HG02610 (cell line): ENCODE data around the gene RSAD1.
A peak's percentile ranks its signal among the peaks of the same experiment; 100 is the strongest.
"Not testable (repeated sequence)": the region's sequence is repeated elsewhere in the genome, so short reads cannot be mapped to it uniquely, and the experiment has no call there.

ENCODE experiments used
- ATAC-seq: cut with Tn5 transposase; IDR thresholded peaks from one replicate; pipeline ENCODE4 v1.9.1; 2021; ENCODE audit warnings: mild to moderate bottlenecking, moderate library complexity; ENCODE audit not compliant: unreplicated experiment

The RSAD1 gene

DNA sequence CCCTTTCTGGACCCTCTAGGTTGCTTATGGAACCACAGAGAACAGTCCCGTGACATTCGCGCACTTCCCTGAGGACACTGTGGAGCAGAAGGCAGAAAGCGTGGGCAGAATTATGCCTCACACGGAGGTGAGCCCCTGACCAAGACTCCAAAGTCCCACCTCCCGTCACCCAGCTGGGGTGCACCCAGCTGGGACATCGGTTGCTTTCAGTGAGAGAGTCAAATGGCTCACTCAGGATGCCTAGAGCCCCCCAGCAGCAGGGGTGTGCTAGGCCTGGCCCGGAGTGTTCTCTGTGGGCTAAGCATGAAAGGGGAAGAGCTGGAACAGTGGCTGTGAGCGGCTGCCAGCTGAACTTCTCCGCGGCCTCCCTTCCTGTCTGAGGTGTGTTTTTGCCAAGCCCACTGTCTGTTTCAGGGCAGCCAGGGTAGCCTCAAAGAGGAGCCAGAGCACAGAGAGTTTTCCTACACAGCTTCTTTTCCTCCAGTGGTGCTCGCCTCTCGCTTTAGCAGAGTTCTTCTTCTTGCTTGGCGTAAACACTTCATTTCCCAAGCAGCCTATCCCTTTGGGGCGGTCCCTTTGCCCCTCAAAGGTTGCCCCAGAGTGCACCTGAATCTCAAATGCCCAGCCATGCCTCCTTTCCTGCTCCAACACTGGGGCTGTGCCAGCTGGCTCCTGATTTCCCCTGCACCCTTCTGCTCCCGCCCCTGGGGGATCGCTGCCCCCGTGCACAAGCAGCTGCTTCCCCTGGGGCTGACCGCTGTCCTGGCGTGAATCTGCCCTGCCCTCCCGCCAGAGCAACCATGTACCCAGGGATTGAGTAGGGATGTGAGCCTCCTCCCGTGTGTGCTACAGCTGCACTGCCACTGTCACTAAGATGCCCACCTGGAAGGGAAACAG, 7.4 kb upstream of the RSAD1 start:
- ATAC-seq: no peak

DNA sequence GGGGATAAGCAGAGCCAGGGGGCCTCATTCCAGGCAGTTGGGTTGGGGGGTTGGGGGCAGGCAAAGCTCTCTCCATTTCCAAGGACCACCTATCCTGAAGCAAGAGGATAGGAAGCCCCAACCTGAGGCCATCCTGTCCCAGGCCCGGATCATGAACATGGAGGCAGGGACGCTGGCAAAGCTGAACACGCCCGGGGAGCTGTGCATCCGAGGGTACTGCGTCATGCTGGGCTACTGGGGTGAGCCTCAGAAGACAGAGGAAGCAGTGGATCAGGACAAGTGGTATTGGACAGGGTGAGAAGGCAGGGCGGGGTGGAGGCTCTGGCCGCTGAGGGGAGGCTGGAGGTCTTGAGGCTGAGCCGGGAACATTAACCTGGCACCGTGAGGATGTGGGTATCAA, 6.4 kb upstream of the RSAD1 start:
- no peak for ATAC-seq

DNA sequence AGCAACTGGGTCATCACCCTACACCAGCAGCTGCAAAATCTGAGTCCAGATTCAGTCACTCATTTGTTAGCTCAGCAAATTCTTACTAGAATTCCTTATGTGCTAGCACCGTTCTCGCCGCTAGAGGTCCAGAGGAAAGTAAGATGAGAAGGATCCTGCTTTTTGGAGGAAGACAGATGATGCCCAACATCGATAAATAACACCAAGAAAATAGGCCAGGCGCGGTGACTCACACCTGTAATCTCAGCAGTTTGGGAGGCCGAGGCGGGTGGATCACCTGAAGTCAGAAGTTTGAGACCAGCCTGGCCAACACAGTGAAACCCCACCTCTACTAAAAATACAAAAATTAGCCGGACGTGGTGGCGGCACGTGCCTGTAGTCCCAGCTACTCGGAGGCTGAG, 5.9 kb upstream of the RSAD1 start:
- not testable (repeated sequence) for ATAC-seq

DNA sequence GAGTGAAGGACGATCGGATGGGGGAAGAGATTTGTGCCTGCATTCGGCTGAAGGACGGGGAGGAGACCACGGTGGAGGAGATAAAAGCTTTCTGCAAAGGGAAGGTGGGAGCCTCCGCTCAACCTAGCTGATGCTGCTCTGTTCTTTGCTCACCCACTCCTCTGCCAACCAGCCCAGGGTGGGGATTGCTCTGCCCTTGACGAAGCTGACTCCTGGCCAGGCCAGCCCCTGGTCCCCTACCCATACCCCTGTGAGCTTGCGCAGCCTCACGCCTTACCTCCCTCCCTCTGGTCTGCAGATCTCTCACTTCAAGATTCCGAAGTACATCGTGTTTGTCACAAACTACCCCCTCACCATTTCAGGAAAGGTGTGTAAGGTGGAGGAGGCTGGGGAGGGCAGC, 4.8 kb upstream of the RSAD1 start:
- ATAC-seq: no peak

DNA sequence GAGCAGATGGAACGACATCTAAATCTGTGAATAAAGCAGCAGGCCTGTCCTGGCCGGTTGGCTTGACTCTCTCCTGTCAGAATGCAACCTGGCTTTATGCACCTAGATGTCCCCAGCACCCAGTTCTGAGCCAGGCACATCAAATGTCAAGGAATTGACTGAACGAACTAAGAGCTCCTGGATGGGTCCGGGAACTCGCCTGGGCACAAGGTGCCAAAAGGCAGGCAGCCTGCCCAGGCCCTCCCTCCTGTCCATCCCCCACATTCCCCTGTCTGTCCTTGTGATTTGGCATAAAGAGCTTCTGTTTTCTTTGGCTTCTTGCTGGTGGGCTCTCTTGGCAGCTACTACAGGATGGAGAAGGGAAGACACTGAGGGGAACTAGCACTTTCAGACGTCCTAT, 4.1 kb upstream of the RSAD1 start:
- no peak for ATAC-seq

DNA sequence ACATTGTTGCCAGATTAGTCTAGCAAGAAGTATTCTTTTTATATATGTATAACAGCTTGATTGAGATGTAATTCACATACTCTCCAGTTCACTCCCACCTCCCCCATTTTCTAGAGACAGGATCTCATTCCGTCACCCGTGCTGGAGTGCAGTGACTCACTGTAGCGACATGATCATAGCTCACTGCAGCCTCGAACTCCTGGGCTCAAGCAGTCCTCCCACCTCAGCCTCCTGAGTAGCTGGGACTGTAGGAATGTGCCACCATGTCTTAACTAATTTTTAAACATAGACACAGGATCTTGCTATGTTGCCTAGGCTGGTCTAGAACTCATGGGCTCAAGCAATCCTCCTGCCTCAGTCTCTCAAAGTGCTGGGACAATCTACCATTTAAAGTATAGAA, 3.3 kb upstream of the RSAD1 start:
- no peak for ATAC-seq

DNA sequence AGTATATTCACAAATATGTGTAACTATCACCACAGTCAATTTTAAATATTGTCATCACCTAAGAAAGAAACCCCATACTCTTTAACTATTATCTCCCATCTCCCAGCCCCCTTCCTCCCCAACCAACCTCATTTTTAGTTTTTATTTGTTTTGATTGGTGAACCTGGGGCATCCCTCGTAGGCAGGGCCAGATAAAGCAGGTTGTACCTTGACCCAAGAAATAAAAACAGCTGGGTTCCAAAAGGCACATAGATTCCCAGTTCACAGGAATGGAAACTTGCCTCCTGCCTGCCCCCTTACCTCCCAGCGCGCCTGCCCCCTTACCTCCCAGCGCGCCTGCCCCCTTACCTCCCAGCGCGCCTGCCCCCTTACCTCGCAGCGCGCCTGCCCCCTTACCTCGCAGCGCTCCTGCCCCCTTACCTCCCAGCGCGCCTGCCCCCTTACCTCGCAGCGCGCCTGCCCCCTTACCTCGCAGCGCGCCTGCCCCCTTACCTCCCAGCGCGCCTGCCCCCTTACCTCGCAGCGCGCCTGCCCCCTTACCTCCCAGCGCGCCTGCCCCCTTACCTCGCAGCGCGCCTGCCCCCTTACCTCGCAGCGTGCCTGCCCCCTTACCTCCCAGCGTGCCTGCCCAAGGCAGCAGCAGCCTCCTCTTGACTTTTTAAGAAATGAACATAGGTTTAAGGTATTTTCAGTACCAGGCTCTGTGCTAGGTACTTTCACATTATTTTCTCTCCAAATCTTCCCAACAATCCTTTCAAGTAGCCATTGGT, 2.7 kb upstream of the RSAD1 start:
- ATAC-seq: not testable (repeated sequence)

DNA sequence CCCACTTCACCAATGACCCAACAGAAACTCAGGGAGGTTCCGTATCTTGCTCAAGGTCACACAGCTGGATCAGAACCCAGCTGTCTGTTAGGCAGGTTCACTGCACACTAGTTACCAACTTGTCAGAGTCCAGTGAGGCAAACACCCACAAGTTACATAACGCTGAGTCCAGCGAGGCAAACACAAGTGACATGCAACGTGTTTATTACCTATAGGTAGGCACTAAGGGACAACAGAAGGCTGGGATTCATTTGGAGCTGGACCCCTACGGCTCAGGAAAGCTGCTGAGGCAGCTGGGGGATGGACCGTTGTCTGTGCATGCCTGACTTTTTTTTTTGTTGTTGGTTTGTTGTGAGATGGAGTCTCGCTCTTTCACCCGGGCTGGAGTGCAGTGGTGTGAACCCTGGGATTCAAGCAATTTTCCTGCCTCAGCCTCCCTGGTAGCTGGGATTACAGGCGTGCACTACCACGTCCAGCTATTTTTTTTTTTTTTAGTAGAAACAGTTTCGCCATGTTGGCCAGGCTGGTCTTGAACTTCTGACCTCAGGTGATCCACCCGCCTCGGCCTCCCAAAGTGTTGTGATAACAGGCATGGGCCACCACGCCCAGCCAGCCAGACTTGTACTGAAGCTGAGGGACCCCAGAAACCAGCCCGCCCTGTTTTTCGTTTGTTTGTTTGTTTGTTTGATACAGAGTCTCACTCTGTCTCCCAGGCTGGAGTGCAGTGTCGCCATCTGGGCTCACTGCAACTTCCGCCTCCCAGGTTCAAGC, 1.9 kb upstream of the RSAD1 start:
- no peak for ATAC-seq

DNA sequence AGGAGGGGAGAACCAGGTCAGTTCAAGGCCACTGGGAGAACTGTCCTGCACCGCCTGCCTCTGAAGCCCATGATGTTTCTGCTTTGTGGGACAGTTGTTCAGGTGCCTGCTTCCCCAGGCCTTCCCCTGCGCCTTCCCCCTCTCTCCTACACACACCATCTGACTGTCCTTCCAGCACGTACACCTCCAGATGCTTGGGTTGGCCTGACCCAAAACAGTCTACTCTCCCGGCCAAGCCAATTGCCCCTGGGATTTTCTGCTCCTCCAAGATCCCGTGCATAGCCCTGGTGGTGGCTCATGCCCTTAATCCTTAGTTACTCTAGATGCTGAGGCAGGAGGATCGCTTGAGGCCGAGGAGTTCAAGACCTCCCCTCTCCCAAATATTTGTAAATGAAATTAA, 684 bp upstream of the RSAD1 start:
- no peak for ATAC-seq

DNA sequence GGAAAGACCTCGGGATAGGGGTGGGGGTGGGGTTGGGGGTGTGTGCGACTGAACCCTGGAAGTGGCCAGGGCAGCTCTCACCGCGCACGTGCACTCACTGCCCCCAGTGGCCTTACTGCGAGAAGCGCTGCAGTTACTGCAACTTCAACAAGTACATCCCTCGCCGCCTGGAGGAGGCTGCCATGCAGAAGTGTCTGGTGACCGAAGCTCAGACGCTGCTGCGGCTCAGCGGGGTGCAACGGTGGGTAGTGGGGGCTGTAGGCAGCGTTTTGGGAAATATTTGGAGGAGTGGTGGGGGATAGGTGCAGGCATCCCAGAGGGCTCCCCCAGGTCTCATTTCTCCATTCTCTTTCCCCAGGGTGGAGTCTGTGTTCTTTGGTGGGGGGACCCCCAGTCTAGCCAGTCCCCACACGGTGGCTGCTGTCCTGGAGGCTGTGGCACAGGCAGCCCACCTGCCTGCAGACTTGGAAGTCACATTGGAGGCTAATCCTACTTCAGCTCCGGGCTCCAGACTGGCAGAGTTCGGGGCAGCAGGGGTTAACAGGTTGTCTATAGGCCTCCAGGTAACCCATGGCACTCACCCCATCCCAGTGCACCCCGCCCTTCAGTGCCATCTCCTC, 972 bp downstream of the RSAD1 start:
- ATAC-seq: no peak

DNA sequence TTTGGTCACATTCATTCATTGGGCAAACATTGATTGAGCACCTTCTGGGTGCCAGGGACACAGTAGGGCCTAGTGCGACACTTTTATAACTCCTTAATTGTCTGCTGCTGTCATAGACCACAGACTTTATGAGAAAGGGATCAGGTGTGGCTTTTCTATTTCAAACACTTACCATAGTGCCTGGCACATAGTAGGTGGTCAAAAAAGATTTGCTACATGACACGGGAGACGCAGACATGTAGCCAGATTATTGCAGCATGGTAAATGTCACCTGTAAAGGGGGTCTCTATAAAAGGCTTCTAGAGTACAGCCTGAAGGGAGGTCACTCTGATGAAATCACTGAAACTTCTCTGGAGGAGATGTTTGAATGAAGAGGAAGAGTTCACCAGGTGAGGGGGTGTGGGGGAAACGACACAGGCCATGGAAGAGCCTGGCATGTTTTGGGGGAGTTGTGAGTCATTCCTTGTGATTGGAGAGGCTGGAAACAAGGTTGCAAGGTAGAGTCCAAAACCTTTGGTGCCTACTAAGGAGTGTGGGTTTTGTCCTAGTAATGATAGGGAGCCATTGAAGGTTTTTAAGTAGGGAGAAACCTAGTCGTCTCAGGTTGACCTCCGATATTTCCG, 1.6 kb downstream of the RSAD1 start:
- ATAC-seq: no peak

DNA sequence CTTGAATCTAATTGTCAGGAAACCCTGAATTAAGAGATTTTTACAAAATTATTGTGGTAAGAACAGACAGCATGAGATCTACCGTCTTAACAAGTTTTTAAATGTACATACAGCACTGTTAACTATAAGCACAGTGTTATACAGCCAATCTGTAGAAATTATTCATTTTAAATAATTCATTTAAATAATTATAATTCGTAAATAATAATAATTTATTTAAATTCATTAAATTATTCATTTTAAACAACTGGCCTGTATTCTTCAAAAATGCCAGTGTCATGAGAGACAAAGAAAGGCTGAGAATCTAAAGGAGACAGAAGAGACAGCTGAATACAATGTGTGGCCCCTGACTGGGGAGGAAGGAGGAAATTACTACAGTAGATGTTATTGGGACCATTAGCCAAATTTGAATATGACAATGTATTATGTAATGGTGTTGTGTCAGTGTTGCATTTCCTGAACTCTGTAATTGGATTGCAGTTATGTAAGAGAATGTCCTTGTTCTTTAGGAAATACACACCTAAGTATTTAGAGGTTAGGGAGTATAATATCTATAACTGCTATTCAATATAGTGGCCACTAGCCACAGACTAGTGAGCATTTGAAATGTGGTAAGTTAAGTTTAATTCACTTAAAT, 2.3 kb downstream of the RSAD1 start:
- no peak for ATAC-seq

DNA sequence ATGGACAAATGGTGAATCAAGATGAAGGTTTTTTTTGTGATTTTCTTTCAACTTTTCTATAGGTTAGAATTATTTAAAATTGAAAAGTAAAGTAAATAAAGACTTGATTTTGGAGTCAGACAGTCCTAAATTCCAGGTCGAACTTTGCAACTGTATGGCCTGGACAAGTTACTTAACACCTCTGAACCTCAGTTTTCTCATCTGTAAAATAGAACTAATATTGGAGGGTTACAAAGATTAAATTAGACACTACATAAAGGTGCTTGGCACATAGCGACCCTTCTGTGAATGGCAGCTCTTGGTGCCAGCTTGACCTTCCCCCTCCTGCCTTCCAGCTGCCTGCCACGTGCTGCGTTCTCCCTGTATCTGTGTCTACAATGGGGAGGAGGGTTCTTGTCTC, 3.0 kb downstream of the RSAD1 start:
- ATAC-seq: no peak

DNA sequence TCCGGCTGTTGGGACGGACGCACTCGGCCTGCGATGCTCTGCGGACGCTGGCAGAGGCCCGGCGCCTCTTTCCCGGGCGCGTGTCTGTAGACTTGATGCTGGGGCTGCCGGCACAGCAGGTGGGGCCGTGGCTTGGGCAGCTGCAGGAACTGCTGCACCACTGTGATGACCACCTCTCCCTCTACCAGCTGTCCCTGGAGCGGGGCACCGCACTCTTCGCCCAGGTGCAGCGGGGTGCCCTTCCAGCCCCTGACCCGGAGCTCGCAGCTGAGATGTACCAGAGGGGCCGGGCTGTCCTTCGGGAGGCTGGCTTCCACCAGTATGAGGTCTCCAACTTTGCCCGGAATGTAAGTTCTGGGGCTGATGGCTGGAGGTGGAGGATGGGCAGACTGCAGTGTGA, 3.5 kb downstream of the RSAD1 start:
- ATAC-seq: no peak

DNA sequence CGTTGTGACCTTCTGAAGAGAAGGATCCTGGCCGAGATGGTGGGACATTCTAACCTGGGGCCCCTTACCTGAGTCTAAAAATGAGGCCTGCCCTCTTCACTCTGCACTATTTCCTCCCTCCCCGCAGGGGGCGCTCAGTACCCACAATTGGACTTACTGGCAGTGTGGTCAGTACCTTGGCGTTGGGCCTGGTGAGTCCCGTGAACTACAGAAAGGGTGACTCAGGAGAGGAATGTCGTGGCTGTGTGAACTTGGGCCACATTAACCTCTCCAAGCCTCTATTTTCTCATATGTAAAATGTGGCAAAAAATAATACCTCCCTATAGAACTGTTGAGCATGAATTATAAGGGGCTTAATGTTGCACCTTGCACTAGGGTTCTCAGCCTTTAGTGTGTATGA, 3.9 kb downstream of the RSAD1 start:
- ATAC-seq: peak; percentile 33

DNA sequence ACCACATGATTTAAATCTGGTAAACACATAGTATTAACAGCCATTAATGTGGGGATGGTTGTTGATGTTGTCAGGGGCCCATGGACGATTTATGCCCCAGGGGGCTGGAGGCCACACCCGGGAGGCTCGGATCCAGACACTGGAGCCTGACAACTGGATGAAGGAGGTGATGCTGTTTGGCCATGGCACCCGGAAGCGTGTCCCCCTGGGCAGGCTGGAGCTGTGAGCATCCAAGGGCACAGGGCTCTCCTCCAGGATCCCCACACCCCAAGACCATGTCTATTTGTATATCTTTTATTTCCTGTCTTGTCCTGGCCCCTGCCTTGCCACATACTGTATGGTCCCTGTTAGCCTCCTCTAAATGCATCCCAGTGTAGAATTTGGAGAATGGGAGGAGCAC, 4.6 kb downstream of the RSAD1 start:
- no peak for ATAC-seq

DNA sequence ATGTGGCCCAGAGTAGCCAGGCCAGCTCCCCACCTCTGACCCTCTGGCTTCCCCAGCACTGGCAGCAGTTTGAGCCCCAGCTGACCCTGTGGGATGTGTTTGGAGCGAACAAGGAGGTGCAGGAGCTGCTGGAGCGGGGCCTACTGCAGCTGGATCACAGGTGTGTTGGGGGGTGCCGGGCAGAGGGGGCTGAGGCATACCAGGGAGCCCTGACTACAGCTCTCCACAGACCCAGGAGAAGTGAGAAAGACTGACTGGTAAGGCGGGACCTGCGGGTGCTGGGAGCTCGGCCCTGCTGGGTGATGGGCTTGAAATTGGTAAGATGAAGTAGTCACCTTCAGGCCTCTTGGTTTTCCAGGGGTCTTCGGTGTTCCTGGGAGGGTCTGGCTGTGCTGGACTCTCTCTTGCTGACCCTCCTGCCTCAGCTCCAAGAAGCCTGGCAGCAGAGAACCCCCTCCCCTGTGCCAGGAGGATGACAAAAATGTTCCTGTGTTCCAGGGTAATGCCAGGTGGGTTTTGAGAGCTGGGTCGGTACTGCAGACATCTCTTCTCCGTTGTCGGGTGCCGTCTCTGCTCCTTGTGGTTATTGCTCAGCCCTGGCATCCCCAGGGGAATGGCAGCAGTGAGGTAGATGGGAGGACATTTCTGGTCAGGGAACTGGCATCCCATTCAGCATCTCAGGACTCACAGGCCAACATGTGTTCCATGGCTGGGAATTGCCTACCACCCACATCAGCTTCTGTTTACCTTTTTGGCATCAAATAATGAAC, 5.9 kb downstream of the RSAD1 start:
- ATAC-seq: no peak

DNA sequence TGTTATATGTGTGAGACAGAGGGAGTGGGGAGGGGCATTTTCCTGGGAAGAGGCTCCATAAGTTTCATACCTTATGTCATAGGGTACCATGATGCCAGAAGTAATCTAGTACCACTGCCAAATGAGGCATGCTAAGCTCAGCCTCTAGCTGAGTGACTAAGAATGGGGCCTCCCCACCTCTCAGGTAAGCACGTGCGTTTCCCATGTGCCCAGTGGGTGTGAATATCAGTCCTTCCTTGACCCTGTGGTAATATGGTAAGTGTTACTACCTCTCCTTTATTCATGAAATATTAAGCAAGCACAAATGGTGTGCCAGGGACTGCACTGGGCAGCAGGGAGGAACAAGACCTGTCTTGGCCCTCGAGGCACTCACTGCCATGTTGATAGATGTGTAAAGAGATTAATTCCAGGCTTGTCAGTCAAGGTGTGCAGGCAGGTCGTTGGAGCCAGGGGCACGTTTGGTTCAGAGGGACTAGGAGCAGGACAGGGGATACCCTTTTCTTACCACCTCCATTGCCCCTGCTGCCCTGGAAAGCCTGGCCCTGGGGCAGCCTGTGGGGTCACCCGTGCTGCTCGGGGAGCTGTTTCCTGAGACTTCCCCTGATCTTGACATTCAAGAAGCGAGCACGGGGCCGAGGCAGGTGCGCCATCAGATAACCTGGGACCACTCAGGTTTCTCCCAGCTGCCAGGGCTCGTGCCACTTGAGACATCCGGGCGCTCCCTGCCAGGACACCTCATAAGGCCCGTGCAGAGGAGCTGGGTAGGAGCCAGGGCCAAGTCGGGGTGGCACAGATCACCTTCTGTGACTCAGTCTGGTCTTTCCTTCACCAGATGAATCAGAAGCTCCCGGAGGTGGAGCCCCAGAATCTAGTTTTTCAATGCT, 8.8 kb downstream of the RSAD1 start:
- no peak for ATAC-seq
